Activated T-cell treated with anti-CD3 and anti-CD28 coated beads for 4 hours (primary cell): Measurements from ENCODE around the gene TAGAP.
A peak's percentile ranks its signal among the peaks of the same experiment; 100 is the strongest.
"Not testable (repeated sequence)": the region's sequence is repeated elsewhere in the genome, so short reads cannot be mapped to it uniquely, and the experiment has no call there.

Experiments used
- DNase-seq: peaks from one replicate; pipeline ENCODE4 v3.0.0-alpha.2; 2020

TAGAP gene

GRCh38 chr6:159043251-159043650 lies 1.5 kb downstream of the TAGAP start:
- DNase-seq = no peak

- no peak for DNase-seq
These were observed 2.0 kb downstream of the TAGAP start for GRCh38 chr6:159042826-159043181.

- DNase-seq = peak; percentile 55
These were observed 2.6 kb downstream of the TAGAP start for GRCh38 chr6:159042003-159042825.

GRCh38 chr6:159041181-159041580 lies 3.6 kb downstream of the TAGAP start:
- DNase-seq = no peak

- DNase-seq = no peak
These were observed 4.9 kb downstream of the TAGAP start for GRCh38 chr6:159039885-159040258.

- no peak for DNase-seq
These were observed 5.6 kb downstream of the TAGAP start for GRCh38 chr6:159038914-159039884.

GRCh38 chr6:159038318-159038717 lies 6.5 kb downstream of the TAGAP start:
- not testable (repeated sequence) for DNase-seq

GRCh38 chr6:159037756-159038290 lies 7.0 kb downstream of the TAGAP start:
- DNase-seq = no peak

- no peak for DNase-seq
These were observed 8.1 kb downstream of the TAGAP start for GRCh38 chr6:159036673-159037072.

- DNase-seq = no peak
These were observed 8.9 kb downstream of the TAGAP start for GRCh38 chr6:159035891-159036290.

- DNase-seq = no peak
These were observed 11.4 kb downstream of the TAGAP start for GRCh38 chr6:159033160-159034049.

GRCh38 chr6:159031846-159032245 lies 12.9 kb downstream of the TAGAP start:
- no peak for DNase-seq

GRCh38 chr6:159030168-159030567 lies 14.6 kb downstream of the TAGAP start:
- DNase-seq = no peak

- DNase-seq = not testable (repeated sequence)
These were observed 19.6 kb downstream of the TAGAP start for GRCh38 chr6:159025224-159025623.

- no peak for DNase-seq
These were observed 20.9 kb downstream of the TAGAP start for GRCh38 chr6:159023893-159024292.

GRCh38 chr6:159020011-159020410 lies 24.8 kb downstream of the TAGAP start:
- no peak for DNase-seq

GRCh38 chr6:159017757-159018559 lies 26.8 kb downstream of the TAGAP start:
- DNase-seq = no peak

- no peak for DNase-seq
These were observed 30.4 kb downstream of the TAGAP start for GRCh38 chr6:159014406-159014805.

- no peak for DNase-seq
These were observed 31.6 kb downstream of the TAGAP start for GRCh38 chr6:159013229-159013628.

GRCh38 chr6:159012201-159012600 lies 32.6 kb downstream of the TAGAP start:
- DNase-seq = no peak

GRCh38 chr6:159010037-159010612 lies 34.7 kb downstream of the TAGAP start:
- not testable (repeated sequence) for DNase-seq
